Endothelial cell (in vitro differentiated cells): Measurements from ENCODE around the gene CTNNB1. TPM values are rescaled to one million over a fixed set of nuclear protein-coding genes. Genes with fewer than 3 reads are reported as not detected.
A peak's percentile ranks its signal among the peaks of the same experiment; 100 is the strongest.

ENCODE experiments used
- DNase-seq: peaks from one replicate; pipeline ENCODE4 v3.0.0; 2021; ENCODE audit warnings: low spot score
- H3K27ac Mint-ChIP-seq: one replicate; pipeline ENCODE4 v1.8.0; 2021; ENCODE audit warnings: mixed read lengths, inconsistent platforms; ENCODE audit not compliant: unreplicated experiment
- H3K27me3 Mint-ChIP-seq: one replicate; pipeline ENCODE4 v1.8.0; 2021; ENCODE audit warnings: mild to moderate bottlenecking, moderate library complexity, mixed read lengths, inconsistent platforms; ENCODE audit not compliant: unreplicated experiment
- H3K36me3 Mint-ChIP-seq: one replicate; pipeline ENCODE4 v1.8.0; 2021; ENCODE audit warnings: mild to moderate bottlenecking, low read depth, mixed read lengths, inconsistent platforms; ENCODE audit not compliant: unreplicated experiment
- H3K4me1 Mint-ChIP-seq: one replicate; pipeline ENCODE4 v1.8.0; 2021; ENCODE audit warnings: mild to moderate bottlenecking, mixed read lengths, inconsistent platforms; ENCODE audit not compliant: unreplicated experiment
- H3K4me3 Mint-ChIP-seq: one replicate; pipeline ENCODE4 v1.8.0; 2021; ENCODE audit warnings: mild to moderate bottlenecking, mixed read lengths, inconsistent platforms; ENCODE audit not compliant: unreplicated experiment
- H3K9me3 Mint-ChIP-seq: one replicate; pipeline ENCODE4 v1.8.0; 2021; ENCODE audit warnings: mixed read lengths, inconsistent platforms; ENCODE audit not compliant: unreplicated experiment
- total RNA-seq: library from RNA; stranded (reverse); fragmentation: NEBNext Ultra II Directional; extraction: Animal tissue kit (Norgen Biotek cat#: 25700); gene quantifications from one replicate; pipeline ENCODE4 v1.2.1, GENCODE V29; 2021; ENCODE audit not compliant: unreplicated experiment
- TF ChIP-seq, protein P1 (sequence below): fragments of 200-600 bp; sonication (generic); IDR thresholded peaks from one replicate; pipeline ENCODE4 v1.5.0; 2021; ENCODE audit warnings: antibody characterized with exemption; ENCODE audit not compliant: unreplicated experiment

CTNNB1 gene
- total RNA-seq, 1 donor from 2014 or later, result 1,051 TPM

DNA sequence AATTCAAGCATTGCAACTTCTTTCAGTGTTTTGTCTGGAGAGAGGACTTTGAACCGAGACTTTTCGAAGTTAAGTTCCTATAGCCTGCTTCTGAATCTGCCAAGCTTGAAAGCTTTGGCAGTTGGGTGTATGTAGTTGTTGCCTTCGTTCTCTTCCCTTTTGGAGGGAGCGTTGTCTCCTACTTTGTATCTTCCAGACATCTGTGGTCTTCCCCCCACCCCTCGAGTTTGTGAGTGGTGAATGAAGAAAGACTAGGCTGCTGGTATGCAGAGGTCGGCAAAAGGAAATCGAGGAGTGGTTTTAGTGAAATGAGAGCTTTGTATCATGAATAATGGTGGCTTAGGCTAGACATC, 1.3 kb downstream of the CTNNB1 start:
- TF ChIP-seq, protein P1, sequence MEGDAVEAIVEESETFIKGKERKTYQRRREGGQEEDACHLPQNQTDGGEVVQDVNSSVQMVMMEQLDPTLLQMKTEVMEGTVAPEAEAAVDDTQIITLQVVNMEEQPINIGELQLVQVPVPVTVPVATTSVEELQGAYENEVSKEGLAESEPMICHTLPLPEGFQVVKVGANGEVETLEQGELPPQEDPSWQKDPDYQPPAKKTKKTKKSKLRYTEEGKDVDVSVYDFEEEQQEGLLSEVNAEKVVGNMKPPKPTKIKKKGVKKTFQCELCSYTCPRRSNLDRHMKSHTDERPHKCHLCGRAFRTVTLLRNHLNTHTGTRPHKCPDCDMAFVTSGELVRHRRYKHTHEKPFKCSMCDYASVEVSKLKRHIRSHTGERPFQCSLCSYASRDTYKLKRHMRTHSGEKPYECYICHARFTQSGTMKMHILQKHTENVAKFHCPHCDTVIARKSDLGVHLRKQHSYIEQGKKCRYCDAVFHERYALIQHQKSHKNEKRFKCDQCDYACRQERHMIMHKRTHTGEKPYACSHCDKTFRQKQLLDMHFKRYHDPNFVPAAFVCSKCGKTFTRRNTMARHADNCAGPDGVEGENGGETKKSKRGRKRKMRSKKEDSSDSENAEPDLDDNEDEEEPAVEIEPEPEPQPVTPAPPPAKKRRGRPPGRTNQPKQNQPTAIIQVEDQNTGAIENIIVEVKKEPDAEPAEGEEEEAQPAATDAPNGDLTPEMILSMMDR, result no peak
- Mint-ChIP-seq H3K4me1 (peaks cover 40% of the 10 kb centered on the region), H3K9me3 (no peaks in the 10 kb centered on the region), H3K27me3 (peaks cover 4% of the 10 kb centered on the region), H3K4me3 (peak overlapping the region; percentile 100), H3K36me3 (peaks cover 10% of the 10 kb centered on the region), H3K27ac (peak overlapping the region; percentile 95)
- peak; percentile 14 for DNase-seq

DNA sequence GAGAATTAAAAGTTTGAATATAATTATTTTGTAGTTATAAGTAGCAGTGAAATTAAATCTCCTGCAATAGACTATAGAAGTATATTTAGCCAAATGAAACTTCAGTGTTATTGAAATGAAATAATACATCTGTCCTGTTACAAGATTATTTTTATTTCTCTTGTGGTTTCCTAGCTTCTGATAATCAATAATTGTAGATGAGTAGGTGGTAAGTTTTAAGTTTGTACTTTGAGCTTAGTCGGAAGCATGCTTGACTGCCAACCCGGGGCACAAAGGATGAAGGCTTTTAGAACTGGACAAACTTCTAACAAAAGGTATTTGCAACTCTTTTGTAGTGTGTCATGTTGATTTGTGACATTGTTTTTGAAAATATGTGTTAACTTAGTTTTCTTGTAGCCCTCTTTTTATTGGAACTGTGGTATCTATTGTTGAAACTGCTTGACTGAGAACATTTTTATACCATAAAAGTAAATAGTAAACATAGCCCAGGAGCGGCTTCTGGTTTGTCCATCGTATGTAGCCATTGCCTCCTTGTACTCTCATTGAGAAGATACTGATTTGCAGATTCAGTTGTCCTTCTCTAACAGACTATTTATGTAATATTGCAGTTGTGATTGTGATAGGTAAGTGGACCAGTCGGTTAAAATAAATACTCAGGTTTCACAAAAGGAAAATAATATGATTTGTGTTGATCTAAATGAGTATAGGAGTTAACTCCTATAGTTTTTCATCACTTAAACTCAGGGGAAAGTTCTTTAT, 2.9 kb downstream of the CTNNB1 start:
- DNase-seq, result no peak
- Mint-ChIP-seq H3K36me3 (peaks cover 10% of the 10 kb centered on the region), H3K4me1 (peaks cover 54% of the 10 kb centered on the region), H3K27me3 (peaks cover 4% of the 10 kb centered on the region), H3K27ac (peak overlapping the region; percentile 49), H3K4me3 (peak overlapping the region; percentile 100), H3K9me3 (no peaks in the 10 kb centered on the region)
- TF ChIP-seq, protein P1, result no peak

- Mint-ChIP-seq H3K27me3 (peaks cover 7% of the 10 kb centered on the region), H3K27ac (peak overlapping the region; percentile 6), H3K4me1 (peaks cover 57% of the 10 kb centered on the region)
Measured at GRCh38 chr3:41202834-41203345, 3.6 kb downstream of the CTNNB1 start.

DNA sequence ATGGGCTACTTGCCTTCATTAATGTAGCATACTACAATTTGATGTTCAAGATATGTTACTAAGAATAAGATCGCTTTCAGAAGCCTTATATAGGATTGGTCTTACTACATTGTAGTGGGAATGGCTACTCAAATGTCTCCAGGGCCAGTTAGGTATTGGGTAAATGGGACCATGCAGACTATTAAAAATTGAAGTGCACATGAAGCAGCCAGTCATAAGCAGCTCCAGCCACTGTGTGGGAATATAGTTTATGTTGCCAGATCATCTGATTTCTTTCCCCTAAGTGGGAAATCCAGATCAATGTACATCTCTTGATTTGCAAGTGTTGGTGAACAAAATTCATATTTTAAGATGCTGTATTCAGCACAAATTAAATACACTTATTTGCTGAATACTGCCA, 5.1 kb downstream of the CTNNB1 start:
- peak overlapping the region; percentile 83 for H3K4me3 Mint-ChIP-seq
- H3K9me3 Mint-ChIP-seq, result no peaks in the 10 kb centered on the region

More at GRCh38 chr3:41202834-41203345, 3.6 kb downstream of the CTNNB1 start:
- TF ChIP-seq, protein P1, result no peak
- Mint-ChIP-seq H3K4me3 (peak overlapping the region; percentile 100), H3K36me3 (peaks cover 10% of the 10 kb centered on the region), H3K9me3 (no peaks in the 10 kb centered on the region)
- no peak for DNase-seq

More for the DNA sequence above, 5.1 kb downstream of the CTNNB1 start:
- peaks cover 5% of the 10 kb centered on the region for H3K27me3 Mint-ChIP-seq
- H3K36me3 Mint-ChIP-seq, result peaks cover 12% of the 10 kb centered on the region
- H3K4me1 Mint-ChIP-seq, result peaks cover 69% of the 10 kb centered on the region
- H3K27ac Mint-ChIP-seq, result no peak overlapping the region
- TF ChIP-seq, protein P1, result no peak
- DNase-seq, result no peak
